Gastrocnemius medialis (tissue), 4 donors: ENCODE results near the gene DYSF. TPM values are rescaled to one million over a fixed set of nuclear protein-coding genes. Genes with fewer than 3 reads are reported as not detected.

Source experiments
- ATAC-seq, 2 donors: fragments of 150-250 bp; one replicate each; pipeline ENCODE4 v1.9.1; 2016
- DNase-seq, 2 donors: peaks; one replicate each; pipeline ENCODE4 v3.0.0-alpha.2; 2019
- H3K27ac ChIP-seq, 4 donors: fragments of 200-600 bp; sonication (generic); 1 replicate in 1 of 4; 2 replicates in 3 of 4; pipeline ENCODE4 v1.5.1; 2016 to 2018; ENCODE audit warnings: mild to moderate bottlenecking in 2 of 4, moderate library complexity in 1 of 4
- H3K27me3 ChIP-seq, 3 donors: fragments of 200-600 bp; sonication (generic) in 2 of 3; 1 replicate in 1 of 3; 2 replicates in 2 of 3; pipeline versions ENCODE4 v1.5.1 to v1.6.0; 2016 to 2019; ENCODE audit warnings: mild to moderate bottlenecking in 1 of 3, moderate library complexity in 1 of 3
- H3K36me3 ChIP-seq, 2 donors: fragments of 200-600 bp; sonication (generic) in 1 of 2; one replicate each; pipeline ENCODE4 v1.5.1; 2017 to 2018
- H3K4me1 ChIP-seq, 2 donors: fragments of 200-600 bp; sonication (generic) in 1 of 2; one replicate each; pipeline ENCODE4 v1.5.1; 2016 to 2017; ENCODE audit warnings: mild to moderate bottlenecking in 2 of 2
- H3K4me3 ChIP-seq, 4 donors: fragments of 200-600 bp; sonication (generic) in 3 of 4; 1 replicate in 1 of 4; 2 replicates in 3 of 4; pipeline ENCODE4 v1.5.1; 2016 to 2019; ENCODE audit warnings: mild to moderate bottlenecking in 2 of 4
- H3K9me3 ChIP-seq, 3 donors: fragments of 200-600 bp; sonication (generic) in 2 of 3; 1 replicate in 1 of 3; 2 replicates in 2 of 3; pipeline ENCODE4 v1.5.1; 2016 to 2019
- CTCF ChIP-seq, 5 experiments: fragments of 450-650 bp in 3 of 5; fragments of 200-600 bp in 2 of 5; sonication (generic) in 2 of 5; IDR thresholded peaks in 4 of 5; conservative IDR thresholded peaks in 1 of 5; 1 replicate in 4 of 5; 2 replicates in 1 of 5; pipeline ENCODE4 v1.5.1; 2016 to 2019; ENCODE audit warnings: antibody characterized with exemption in 5 of 5, mild to moderate bottlenecking in 3 of 5, moderate library complexity in 3 of 5
- POLR2A ChIP-seq, 2 donors: fragments of 450-650 bp; IDR thresholded peaks; one replicate each; pipeline ENCODE4 v1.6.1; 2017; ENCODE audit warnings: antibody characterized with exemption in 2 of 2, mild to moderate bottlenecking in 2 of 2, moderate library complexity in 2 of 2
- in situ Hi-C, 4 donors: fragments of 200-750 bp; cut with MboI; loops; one replicate each; pipeline versions ENCODE4 v1.15.0 to v1.8.0; 2017; ENCODE audit warnings: low sequenced_read_pairs in 4 of 4
- intact Hi-C: fragments of 100-400 bp; cut with DNase I; formaldehyde crosslinking; loops from one replicate; pipeline ENCODE4 v1.15.1; 2023; ENCODE audit warnings: low total_unique reads
- total RNA-seq, 4 donors: library from RNA; depleted of rRNA; stranded (reverse); fragments of >200 nt; gene quantifications; one replicate each; pipeline versions ENCODE4 v1.1.0 to v1.2.3, GENCODE V29; 2016

The DYSF gene
- total RNA-seq, 4 donors from 2014 or later, result 40.7 to 267 (median 153) TPM

GRCh38 chr2:71720596-71721361 lies 267.4 kb downstream of the DYSF start:
- Histone ChIP-seq H3K36me3 (no peaks in the 10 kb centered on the region), H3K9me3 (peaks cover 0 to 7% (median 0%) of the 10 kb centered on the region in 3 donors), H3K27ac (peak overlapping the region; percentile 12 to 90 (median 45)), H3K4me3 (no peak overlapping the region), H3K4me1 (peaks cover 58 to 62% of the 10 kb centered on the region in 2 donors), H3K27me3 (no peaks in the 10 kb centered on the region)
- DNase-seq (no peak), ATAC-seq (no peak)
- in situ Hi-C loops, result no loop called here
- intact Hi-C loops, result no loop called here
- TF ChIP-seq POLR2A (IDR thresholded peaks at IDR 0.05), result no peak
- TF ChIP-seq CTCF (IDR thresholded peaks at IDR 0.05 in 4 of 5, conservative IDR thresholded peaks at IDR 0.05 in 1 of 5), result no peak

- TF ChIP-seq CTCF (IDR thresholded peaks at IDR 0.05 in 4 of 5, conservative IDR thresholded peaks at IDR 0.05 in 1 of 5) (no peak), POLR2A (IDR thresholded peaks at IDR 0.05) (no peak)
- intact Hi-C loops (no loop called here), in situ Hi-C loops (no loop called here)
- DNase-seq (no peak), ATAC-seq (no peak)
- peak overlapping the region; percentile 12 to 90 (median 45) for H3K27ac ChIP-seq
- no peaks in the 10 kb centered on the region for H3K36me3 ChIP-seq
- peaks cover 0 to 7% (median 0%) of the 10 kb centered on the region in 3 donors for H3K9me3 ChIP-seq
- no peaks in the 10 kb centered on the region for H3K27me3 ChIP-seq
- no peak overlapping the region for H3K4me3 ChIP-seq
- peaks cover 52 to 57% of the 10 kb centered on the region in 2 donors for H3K4me1 ChIP-seq
Observed at GRCh38 chr2:71721362-71721665, 268.0 kb downstream of the DYSF start.

GRCh38 chr2:71721669-71722068 lies 268.3 kb downstream of the DYSF start:
- H3K27me3 ChIP-seq, result no peaks in the 10 kb centered on the region
- H3K36me3 ChIP-seq, result no peaks in the 10 kb centered on the region
- H3K27ac ChIP-seq, result peak overlapping the region; percentile 12 to 90 (median 45)
- TF ChIP-seq POLR2A (IDR thresholded peaks at IDR 0.05) (no peak), CTCF (IDR thresholded peaks at IDR 0.05 in 4 of 5, conservative IDR thresholded peaks at IDR 0.05 in 1 of 5) (no peak)
- intact Hi-C loops, result no loop called here
- H3K4me3 ChIP-seq, result no peak overlapping the region
- DNase-seq, result no peak
- in situ Hi-C loops, result no loop called here
- no peak for ATAC-seq
- H3K4me1 ChIP-seq, result peaks cover 49 to 53% of the 10 kb centered on the region in 2 donors
- peaks cover 0 to 7% (median 0%) of the 10 kb centered on the region in 3 donors for H3K9me3 ChIP-seq

GRCh38 chr2:71722286-71722685 lies 268.9 kb downstream of the DYSF start:
- ATAC-seq, result no peak
- Histone ChIP-seq H3K9me3 (peaks cover 0 to 7% (median 0%) of the 10 kb centered on the region in 3 donors), H3K27ac (peak overlapping the region in 1 of 4 donors; percentile 50), H3K36me3 (no peaks in the 10 kb centered on the region), H3K27me3 (no peaks in the 10 kb centered on the region), H3K4me1 (peaks cover 44 to 48% of the 10 kb centered on the region in 2 donors), H3K4me3 (no peak overlapping the region)
- in situ Hi-C loops (no loop called here), intact Hi-C loops (no loop called here)
- no peak for DNase-seq
- TF ChIP-seq CTCF (IDR thresholded peaks at IDR 0.05 in 4 of 5, conservative IDR thresholded peaks at IDR 0.05 in 1 of 5) (no peak), POLR2A (IDR thresholded peaks at IDR 0.05) (no peak)
